Cerebellar cortex (tissue), 1 donor: ENCODE data around the gene ASAH2B.
"Not testable (repeated sequence)": the region's sequence is repeated elsewhere in the genome, so short reads cannot be mapped to it uniquely, and the experiment has no call there.

Experiments used
- DNase-seq: peaks from one replicate; pipeline ENCODE4 v3.0.0-alpha.2; 2015; ENCODE audit warnings: low spot score

Gene ASAH2B

DNA sequence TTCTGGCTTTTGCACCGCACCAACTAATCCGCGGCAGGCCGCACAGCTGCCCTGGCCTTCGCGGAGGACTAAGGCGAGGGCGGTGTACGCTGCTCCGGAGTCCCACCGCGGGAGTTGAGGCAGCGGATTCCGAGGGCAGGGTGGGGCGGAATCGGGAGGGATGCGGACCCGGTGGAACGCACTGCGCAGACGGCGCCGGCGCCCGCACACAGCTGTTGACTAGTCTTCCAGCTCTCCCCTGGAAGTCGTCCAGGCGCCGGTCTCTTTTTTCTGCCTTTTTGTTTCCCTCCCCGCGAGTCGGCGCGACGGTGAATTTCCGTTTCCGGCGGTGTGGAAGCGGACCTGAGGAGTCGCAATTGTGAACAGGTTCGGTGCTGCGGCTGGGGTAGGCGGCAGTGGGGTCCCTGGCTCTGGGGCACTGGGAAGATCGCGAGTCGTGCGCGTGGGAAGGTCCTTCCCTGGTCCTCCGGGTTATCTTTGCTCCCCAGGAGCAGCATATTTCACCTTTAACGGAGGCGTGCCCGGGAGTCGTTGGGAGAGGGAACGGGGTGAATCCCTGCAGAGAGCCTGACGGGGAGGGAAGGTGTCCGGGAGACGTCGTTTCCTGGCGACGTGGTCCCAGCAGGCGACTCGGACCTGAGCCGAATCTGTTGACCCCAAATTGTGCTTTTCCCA, at the start of gene ASAH2B:
ASAH2B (plus strand) TSS at position 319 of the 675 bp plus-strand sequence. CDS start 5,195 bp downstream, outside the sequence.
- peak; percentile 65 for DNase-seq

DNA sequence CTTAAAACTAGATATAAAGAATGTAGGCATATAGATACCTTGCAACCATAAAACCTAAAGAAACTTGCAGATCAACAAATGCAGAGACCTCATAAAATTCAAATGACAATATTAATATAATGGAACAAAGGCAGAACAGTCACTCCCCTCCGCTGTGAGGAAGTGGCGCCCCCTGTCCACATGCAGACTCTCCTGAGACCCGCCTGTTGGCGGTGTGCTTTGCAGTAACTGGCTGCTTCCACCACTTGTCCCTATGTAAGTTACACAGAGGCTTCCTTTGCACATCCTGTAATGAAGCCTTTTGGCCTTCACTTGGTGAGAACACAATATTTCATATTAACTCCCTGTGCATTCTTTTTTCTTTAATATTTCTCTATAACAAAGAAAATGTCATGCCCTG, 41.9 kb upstream of the ASAH2B start:
- DNase-seq = not testable (repeated sequence)

DNA sequence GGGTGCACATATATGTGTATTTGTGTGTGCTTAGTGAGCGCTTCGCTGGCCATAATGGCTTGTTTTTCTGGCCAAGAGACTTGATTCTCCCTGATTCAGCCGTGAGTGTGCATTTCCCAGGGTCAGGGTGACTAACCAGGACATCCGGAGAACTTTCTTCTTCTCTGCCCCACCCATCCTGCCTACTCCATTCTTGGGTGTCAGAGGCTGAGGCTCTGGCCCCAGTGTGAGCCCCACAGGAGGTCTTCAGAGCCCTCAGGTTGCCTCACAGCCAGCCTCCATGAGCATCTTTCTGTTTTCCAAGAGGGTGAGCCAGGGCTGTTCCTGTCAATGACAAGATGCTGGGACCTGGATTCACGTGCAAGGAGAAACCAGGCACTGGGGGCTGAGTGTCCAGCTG, 37.8 kb upstream of the ASAH2B start:
- DNase-seq = not testable (repeated sequence)

DNA sequence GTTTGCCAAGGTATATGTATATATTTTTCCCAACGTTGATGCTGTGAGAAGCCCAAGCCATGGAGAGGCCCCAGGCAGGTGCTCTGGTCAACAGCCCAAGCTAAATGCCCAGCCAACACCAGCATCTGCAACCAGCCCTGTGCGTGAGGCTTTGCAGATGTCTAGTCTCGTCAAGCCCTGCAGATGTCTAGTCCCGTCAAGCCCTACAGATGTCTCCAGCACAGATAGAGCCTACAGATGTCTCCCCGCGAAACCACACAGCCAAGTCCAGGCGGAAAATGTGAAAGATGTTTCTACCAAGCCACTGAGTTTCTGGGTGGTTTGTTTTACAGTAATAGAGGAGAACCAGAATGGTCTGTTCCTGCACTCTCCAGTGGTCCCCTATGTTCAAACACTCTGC, 36.7 kb upstream of the ASAH2B start:
- not testable (repeated sequence) for DNase-seq

DNA sequence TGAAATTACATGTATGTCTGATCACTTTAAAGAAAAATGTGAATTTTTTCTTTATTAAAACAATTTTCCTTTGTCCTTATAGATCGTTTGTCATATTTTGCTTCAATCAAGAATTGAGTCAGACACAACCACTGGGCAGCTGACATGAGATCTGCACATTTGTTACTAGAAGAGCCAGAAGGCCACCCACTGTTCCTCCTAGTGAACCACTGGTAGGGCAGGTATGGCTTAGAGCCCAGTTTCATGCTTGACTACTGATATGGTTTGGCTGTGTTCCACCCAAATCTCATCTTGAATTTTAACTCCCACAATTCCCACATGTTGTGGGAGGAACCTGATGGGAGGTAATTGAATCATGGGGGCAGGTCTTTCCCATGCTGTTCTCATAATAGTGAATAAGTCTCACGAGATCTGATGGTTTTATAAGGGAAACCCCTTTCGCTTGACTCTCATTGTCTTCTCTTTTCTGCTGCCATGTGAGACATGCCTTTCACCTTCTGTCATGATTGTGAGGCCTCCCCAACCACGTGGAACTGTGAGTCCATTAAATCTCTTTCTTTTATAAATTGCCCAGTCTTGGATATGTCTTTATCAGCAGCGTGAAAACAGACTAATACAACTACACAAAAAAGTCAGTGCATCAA, 35.2 kb upstream of the ASAH2B start:
- not testable (repeated sequence) for DNase-seq

DNA sequence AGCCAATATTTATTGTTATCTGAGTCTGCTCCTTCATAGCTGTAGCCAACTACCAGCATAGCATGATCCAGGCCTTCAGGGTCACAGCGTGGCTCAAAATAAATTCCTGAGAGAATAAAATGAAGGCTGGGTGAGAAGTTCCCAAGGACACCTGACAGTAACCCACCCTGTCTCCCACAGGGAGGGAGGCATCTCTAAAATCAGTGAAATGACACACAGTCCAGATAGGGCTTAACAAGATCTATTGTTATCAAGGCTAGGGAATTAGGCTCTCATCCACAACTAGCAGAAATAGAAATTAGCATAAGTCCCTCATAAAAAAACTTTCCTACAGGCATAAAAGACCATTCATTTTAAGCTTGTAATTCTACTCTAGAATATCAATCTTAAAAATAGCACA, 33.7 kb upstream of the ASAH2B start:
- not testable (repeated sequence) for DNase-seq

DNA sequence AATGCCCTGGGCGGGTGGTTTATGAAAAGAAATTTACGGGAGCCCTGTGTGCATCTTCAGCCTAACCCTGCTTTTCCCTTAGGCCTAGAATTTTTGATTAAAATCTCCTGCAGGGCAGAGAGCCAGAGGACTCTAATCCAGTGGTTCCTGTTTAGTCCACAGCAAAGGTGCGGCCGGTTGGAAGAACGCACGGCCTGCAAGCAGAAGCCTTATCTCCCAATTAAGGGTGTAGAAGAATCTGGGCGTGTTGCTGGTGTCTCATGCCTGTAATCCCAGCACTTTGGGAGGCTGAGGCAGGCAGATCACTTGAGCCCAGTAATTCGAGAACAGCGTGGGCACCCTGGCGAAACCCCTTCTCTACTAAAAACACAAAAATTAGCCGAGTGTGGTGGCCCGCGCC, 29.5 kb upstream of the ASAH2B start:
- DNase-seq = not testable (repeated sequence)

DNA sequence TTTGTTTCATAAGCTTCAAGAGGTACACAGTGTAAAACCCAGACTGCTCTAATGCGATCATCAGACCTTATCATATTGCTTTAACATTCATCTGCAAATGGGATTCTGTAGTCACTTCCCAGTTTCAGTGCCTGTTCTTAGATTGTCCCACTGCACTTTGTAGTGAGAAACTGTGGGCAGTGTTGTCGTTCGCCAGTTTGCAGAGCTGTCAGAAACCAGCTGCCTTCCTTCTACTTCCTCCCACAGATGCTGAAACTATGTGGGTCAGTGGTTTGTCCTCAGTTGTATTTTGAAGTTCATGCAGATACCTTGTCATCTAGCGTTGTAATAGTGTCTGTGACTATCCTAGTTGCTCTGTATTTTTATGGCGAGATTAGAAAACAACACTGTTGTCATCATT, 15.9 kb upstream of the ASAH2B start:
- not testable (repeated sequence) for DNase-seq

DNA sequence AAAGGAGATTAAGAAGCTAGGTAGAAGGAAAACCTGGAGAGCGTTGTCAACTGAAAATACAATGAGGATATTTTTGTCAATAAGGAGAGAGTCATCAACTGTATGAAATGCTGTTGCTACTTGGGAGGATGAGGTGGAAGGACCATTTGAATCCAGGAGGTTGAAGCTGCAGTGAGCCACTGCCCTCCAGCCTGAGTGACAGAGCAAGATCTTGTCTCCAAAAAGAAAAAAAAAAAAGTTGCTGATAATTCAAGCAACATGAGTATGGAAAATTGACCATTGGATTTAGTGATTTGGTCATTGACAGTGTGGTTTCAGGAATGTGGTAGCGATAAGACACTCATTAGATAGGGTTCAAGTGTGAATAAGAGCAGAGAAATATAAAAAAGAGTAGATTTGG, 11.6 kb upstream of the ASAH2B start:
- DNase-seq = not testable (repeated sequence)

DNA sequence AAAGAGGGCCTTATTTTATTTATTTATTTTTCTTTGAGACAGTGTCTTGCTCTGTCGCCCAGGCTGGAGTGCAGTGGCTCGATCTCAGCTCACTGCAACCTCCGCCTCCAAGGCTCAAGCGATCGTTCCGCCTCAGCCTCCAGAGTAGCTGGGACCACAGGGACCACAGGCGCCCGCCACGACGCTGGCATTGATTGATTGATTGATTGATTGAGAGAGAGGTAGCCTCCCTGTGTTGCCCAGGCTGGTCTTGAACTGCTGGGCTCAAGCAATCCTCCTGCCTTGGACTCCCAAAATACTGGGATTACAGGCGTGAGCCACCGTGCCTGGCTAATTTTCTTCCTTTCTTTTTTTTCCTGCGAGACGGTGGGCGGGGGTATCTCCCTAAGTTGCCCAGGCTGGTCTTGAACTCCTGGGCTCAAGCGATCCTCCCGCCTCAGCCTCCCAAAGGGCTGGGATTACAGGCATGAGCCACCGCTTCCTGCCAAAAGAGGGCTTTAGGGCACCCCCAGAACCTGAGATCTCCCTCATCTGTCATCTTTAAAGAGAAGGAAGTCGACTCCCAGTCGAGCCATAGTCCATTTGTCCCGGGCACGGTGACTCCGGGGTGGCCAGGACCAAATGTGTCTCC, 634 bp upstream of the ASAH2B start:
- not testable (repeated sequence) for DNase-seq

DNA sequence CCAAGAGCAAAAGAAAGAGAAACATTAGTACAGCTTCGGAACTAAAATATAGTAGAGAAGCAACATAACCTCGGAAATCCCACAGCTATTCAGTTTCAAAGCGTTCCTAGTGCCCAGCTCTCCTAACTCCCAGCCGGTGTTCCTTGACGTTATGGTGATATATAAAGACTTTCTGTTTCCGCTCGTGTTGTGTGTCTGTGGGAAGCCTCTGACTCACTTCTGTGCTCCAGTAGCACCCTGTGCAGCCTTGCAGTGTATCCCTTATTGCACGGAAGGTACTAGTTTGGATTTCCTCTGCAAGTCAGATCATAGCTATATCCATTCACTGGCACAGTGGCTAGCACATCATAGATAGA, 535 bp downstream of the ASAH2B start:
- peak; percentile 44 for DNase-seq

DNA sequence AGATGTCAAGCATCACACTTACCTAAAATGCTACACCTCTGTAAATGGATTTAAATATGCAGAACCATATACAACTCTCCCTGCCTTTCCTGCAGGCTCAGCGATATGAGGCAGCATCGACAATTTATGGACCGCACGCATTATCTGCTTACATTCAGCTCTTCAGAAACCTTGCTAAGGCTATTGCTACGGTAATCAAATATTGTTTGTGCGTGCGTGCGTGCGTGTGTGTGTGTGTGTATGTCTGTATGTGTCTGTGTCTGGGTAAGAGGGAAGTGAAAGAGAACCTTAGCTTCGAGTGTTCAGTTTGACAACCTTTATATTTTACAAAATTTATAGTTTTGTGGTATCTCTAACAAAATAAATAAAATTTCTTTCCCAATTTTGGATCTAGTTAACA, 3.1 kb downstream of the ASAH2B start:
- DNase-seq = not testable (repeated sequence)

DNA sequence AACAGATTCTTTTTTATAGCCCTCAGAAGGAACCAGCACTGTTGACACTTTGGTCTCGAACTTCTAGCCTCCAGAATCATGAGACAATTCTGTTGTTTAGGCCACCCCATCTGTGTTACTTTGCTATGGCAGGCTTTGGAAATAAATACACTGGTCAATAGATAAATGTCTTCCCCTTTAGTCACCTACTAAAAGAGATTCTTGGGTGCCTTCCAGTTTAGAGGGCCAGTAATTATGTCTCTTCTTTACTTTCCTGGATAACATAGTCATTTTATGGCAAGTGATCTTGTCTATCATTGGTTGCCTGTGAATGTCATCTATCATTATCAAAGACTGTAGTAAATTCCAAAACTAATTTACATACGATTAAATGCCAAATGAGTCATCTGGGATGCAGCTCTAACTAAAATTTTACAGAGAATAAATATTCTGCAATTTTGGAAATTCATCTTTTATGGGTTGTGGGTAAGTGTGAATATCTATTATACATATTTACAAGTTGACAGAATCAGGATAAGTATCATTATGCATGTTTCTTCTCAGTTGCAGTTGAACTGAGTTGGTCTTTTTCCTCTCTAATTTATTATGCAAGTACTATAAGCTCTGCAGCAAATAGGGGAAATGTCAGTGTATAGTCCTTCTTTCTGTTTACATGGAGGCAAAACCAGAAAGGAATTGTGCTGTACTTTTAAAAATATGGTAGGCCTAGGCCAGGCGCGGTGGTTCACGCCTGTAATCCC, 27.2 kb downstream of the ASAH2B start:
- not testable (repeated sequence) for DNase-seq

DNA sequence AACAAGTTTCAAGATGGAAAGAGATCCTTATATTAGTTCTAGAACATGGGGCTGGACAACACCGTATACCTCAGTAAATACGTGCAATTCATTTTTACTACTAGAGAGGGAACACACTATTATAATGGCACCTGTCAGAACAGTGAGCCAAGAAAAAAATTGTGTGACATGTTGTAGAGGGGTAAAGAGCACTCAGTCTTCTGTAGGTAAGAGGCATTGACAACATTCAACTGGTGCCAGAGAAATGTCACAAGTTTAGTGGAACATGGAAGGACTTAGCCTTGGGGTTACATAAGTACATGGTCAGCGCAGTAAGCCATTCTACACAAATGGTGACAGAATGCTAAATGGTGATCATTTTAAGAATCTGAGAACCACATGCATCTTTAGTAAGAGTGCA, 32.3 kb downstream of the ASAH2B start:
- DNase-seq = not testable (repeated sequence)

DNA sequence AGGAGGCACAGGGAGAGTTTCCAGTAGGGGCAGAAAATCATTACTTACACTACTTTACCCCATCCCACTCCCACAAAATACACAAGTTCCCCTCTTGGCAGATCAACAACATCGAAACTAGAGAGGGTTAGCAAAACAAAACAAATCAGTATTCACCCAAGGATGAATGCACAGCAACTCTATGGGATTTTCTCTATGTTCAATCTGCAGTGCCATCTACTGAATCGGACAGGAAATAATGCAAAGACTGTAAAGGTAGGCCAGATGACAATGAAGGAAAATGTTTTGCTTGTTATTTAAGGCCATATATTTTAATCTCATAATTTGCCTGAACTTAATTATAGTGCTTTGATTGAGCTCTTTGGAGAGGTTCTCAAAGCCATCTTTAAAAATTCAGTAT, 35.1 kb downstream of the ASAH2B start:
- DNase-seq = not testable (repeated sequence)

DNA sequence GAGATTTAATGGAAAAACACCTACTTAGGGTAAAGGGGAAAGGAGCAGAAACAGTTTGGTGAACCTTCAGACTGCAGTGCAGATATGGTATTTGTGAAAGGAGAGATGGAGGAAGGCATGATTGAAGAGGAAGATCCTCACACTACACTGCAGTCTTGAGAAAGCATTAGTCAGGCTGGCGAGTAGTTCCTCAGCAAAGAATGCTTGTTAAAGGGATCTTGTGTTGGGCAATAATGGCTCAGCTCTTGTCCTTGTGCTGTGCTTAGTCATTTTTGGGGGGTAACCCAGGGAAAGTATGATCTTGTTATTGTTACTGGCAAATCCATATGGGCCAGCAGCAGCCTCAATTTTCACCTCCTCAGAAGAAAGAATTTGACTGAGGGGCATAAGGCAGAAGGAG, 40.3 kb downstream of the ASAH2B start:
- DNase-seq = not testable (repeated sequence)

DNA sequence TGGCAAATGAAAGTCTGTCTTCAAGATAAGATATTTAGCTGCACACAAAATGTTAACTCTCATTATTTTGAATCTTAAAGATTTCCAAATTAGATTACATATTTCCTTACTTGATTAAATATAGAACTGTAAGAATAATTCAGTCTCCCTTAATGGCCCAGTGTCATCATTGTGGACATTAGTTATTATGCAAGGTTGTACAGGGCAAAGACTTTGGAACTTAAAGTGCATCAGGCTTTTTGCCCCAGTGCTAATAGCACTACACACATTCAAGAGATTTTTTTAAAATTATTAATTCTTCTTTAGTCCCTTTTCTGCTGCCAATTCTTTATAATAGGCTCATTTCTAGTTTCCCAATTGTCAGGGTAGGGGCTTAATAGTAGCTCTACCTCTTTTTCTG, 42.3 kb downstream of the ASAH2B start:
- not testable (repeated sequence) for DNase-seq

DNA sequence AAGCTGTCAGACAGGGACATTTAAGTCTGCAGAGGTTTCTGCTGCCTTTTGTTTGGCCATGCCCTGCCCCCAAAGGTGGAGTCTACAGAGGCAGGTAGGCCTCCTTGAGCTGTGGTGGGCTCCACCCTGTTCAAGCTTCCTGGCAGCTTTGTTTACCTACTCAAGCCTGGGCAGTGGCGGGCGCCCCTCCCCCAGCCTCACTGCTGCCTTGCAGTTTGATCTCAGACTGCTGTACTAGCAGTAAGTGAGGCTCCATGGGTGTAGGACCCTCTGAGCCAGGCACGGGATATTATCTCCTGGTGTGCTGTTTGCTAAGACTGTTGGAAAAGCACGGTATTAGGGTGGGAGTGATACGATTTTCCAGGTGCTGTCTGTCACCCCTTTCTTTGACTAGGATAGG, 48.2 kb downstream of the ASAH2B start:
- DNase-seq = not testable (repeated sequence)

DNA sequence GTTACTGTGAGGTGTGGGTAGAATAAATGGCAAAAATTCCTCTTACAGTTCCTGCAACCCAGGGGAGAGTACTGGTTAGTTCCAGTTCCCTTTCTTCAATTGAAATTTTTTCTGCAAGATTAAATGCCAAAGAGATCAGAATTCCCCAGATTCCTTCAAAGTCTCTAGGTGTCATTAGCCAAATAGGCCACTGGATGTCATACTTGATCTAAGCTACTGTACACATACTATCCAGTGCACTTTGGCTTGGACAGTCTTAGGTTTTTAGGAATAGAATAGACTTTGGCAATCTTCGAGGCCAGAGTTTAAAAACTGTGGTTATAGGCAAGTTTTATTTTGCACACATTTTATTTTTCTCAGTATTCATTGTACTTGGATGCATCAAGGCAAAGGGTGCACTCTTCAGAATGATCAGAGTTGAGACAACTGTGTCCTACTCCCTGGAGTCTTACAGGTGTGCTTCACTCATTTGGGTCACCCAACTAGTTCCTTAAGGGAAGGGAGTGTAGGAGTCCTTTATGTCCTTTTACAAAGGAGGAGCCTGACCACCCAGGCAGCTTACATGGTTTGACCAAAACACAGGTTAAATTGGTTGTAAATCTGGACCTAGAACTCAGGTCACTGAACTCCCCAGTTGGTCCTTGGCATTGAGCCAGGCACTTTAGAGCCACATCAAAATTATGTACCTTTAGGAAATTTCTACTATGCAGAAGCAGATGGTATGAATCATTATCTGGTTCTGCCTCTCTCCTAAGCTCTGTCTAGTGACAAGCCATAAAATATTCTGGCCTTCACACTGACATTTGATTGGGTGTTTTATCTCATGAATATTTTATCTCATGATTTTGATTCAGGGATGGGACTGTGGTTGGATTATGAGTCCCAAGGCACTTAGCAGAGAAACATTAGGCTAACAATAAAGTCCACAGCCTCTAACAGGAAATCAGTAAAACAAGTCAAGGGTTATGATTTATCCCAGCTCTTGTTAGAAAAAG, 49.5 kb downstream of the ASAH2B start:
- DNase-seq = peak; percentile 68

DNA sequence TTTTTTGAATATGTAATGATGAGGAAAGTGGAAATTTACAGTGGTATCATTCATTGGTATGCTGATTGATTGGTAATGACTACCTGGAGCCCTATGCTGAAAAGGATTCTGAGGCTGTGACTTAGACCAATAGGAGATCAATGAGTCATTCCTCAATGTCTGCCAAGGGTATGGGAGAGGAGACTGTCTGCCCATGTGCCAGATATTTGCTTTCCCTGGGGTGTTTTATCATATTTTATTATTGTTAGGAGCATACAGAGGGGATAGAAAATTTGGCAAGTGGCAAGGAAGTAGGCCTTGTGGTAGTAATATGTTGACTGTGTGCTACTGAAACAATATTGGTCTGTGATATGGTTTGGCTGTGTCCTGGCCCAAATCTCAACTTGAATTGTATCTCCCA, 54.8 kb downstream of the ASAH2B start:
- DNase-seq = no peak

DNA sequence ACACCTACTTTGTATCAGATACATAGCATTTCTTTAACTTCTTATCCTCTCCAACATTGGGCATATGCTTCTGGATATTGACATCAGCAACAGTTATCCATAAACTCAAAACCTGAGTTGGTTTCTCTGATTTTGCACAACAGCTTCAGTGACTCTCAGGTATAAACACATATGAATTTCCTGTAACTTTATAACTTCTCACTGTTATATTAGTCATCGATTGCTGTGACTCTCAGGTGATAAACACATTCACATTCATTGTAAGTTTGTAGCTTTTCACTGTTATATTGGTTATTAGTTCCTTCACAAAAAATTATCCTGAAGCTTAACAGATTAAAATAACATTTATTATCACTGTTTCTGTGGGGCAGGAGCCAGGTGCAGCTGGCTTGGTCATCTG, 57.0 kb downstream of the ASAH2B start:
- no peak for DNase-seq
